Measurements from ENCODE around the gene XRCC3.

DNA sequence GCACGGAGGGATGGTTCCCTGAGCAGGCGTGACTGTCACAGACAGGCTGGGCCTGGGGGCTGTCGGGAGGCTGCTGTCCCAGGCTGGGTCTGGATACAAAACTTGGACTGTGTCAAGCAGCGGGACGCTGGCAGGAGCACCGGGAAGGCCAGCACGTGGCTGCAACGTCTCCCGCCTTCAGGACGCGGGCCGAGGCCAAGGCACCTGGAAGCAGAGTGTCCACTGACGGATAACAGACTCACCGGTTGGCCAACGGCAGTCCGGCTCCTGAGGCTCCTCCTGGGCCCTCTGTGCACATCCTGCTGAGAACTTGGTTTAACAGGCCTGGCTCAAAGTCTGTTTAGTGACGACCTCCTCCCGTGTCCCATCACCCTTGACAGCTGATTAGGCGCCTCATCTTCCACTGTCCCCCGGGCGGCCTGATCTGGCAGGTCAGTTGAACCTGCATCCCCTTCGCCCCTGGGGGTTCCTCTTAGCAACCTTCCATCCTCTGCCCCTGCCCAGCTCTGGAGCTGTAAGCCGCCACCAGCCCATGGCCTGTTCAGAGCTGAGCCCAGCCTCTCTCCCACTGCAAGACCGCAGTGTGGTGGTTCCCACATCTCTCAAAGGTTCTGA lies 2.5 kb downstream of the XRCC3 start:
- TF ChIP-seq, protein P1, sequence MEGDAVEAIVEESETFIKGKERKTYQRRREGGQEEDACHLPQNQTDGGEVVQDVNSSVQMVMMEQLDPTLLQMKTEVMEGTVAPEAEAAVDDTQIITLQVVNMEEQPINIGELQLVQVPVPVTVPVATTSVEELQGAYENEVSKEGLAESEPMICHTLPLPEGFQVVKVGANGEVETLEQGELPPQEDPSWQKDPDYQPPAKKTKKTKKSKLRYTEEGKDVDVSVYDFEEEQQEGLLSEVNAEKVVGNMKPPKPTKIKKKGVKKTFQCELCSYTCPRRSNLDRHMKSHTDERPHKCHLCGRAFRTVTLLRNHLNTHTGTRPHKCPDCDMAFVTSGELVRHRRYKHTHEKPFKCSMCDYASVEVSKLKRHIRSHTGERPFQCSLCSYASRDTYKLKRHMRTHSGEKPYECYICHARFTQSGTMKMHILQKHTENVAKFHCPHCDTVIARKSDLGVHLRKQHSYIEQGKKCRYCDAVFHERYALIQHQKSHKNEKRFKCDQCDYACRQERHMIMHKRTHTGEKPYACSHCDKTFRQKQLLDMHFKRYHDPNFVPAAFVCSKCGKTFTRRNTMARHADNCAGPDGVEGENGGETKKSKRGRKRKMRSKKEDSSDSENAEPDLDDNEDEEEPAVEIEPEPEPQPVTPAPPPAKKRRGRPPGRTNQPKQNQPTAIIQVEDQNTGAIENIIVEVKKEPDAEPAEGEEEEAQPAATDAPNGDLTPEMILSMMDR (IDR thresholded peaks at IDR 0.05), result no peak
- TF ChIP-seq POLR2A (IDR thresholded peaks at IDR 0.05), result no peak

All from lower leg skin (tissue), 3 donors.